A549 (cell line): ENCODE measurements around the gene SUB1. TPM values are rescaled to one million over a fixed set of nuclear protein-coding genes. Genes with fewer than 3 reads are reported as not detected.

Experiments used
- ATAC-seq, 2 experiments: fragments of 200-7000 bp in 1 of 2; fragments of >200 bp in 1 of 2; cut with Nextera tagmentation in 1 of 2; cut with Tn5 transposase in 1 of 2; 3 replicates each; pipeline versions ENCODE4 v1.8.0 to v1.9.1; 2018 to 2020; ENCODE audit warnings: mild to moderate bottlenecking in 1 of 2, moderate library complexity in 1 of 2
- CTCF ChIA-PET: fragments of 300-600 bp; sonication (Branson Sonifier 250); formaldehyde crosslinking; extraction: SDS; loops from one replicate; lab custom pipeline; 2021; ENCODE audit warnings: antibody characterized with exemption, inconsistent platforms; lab: Yijun Ruan, JAX
- POLR2A ChIA-PET: fragments of 350-600 bp; formaldehyde crosslinking; extraction: SDS; loops from one replicate; lab custom pipeline; 2021; ENCODE audit warnings: antibody characterized with exemption, inconsistent platforms; lab: Yijun Ruan, JAX
- DNase-seq, 2 experiments: peaks; one replicate each; pipeline versions ENCODE4 v3.0.0 to v3.0.0-alpha.2; 2011 to 2016; ENCODE audit warnings: low read depth in 1 of 2, low spot score in 1 of 2
- FAIRE-seq: peaks from 2 replicates; lab custom pipeline; 2011; peaks lifted over from hg19 to GRCh38; lab: Jason Lieb, UNC
- H3K27ac ChIP-seq, 2 experiments: fragments of >200 bp; sonication (Bioruptor Twin); formaldehyde crosslinking; 3 replicates each; pipeline ENCODE4 v1.5.1; 2016 to 2017
- H3K4me1 ChIP-seq: fragments of >200 bp; sonication (Bioruptor Twin); formaldehyde crosslinking; 3 replicates; pipeline ENCODE4 v1.6.1; 2016
- H3K4me2 ChIP-seq: fragments of >200 bp; sonication (Bioruptor Twin); formaldehyde crosslinking; 3 replicates; pipeline ENCODE4 v1.6.1; 2016
- H3K4me3 ChIP-seq: fragments of >200 bp; sonication (Bioruptor Twin); formaldehyde crosslinking; 3 replicates; pipeline ENCODE4 v1.5.1; 2016
- H3K9me3 ChIP-seq: fragments of >200 bp; sonication (Bioruptor Twin); formaldehyde crosslinking; 3 replicates; pipeline ENCODE4 v1.6.1; 2016
- ATOH8 ChIP-seq: fragments of 250-450 bp; sonication (Bioruptor Pico); IDR thresholded peaks from 2 replicates; pipeline ENCODE4 v1.5.0; 2020; ENCODE audit warnings: low read depth, mild to moderate bottlenecking, moderate library complexity
- CHD4 ChIP-seq: fragments of 200-600 bp; sonication (generic); IDR thresholded peaks from 2 replicates; pipeline ENCODE4 v1.6.1; 2016; ENCODE audit warnings: antibody characterized with exemption, mild to moderate bottlenecking, borderline replicate concordance
- E2F6 ChIP-seq: IDR thresholded peaks from 2 replicates; pipeline ENCODE4 v1.6.1; 2012; ENCODE audit warnings: low read depth, borderline replicate concordance
- ELK1 ChIP-seq: fragments of 150-350 bp; IDR thresholded peaks from 2 replicates; pipeline ENCODE4 v1.6.1; 2014; ENCODE audit warnings: low read depth, mild to moderate bottlenecking, low read length
- FOXS1 ChIP-seq: fragments of 250-450 bp; sonication (Bioruptor Pico); IDR thresholded peaks from 2 replicates; pipeline ENCODE4 v1.5.0; 2020; ENCODE audit warnings: mild to moderate bottlenecking, moderate library complexity
- GATA3 ChIP-seq: IDR thresholded peaks from 2 replicates; pipeline ENCODE4 v1.6.1; 2012; ENCODE audit warnings: borderline replicate concordance
- HOXB13 ChIP-seq: fragments of 250-450 bp; sonication (Bioruptor Pico); IDR thresholded peaks from 2 replicates; pipeline ENCODE4 v1.5.0; 2020; ENCODE audit warnings: low read depth, mild to moderate bottlenecking, moderate library complexity
- JUN ChIP-seq, 2 experiments: fragments of >200 bp; sonication (Bioruptor Twin); formaldehyde crosslinking; IDR thresholded peaks; 2 replicates in 1 of 2; 3 replicates in 1 of 2; pipeline ENCODE4 v1.6.1; 2016 to 2017
- JUNB ChIP-seq: fragments of >200 bp; sonication (Bioruptor Twin); formaldehyde crosslinking; IDR thresholded peaks from 2 replicates; pipeline ENCODE4 v1.6.1; 2016
- KDM1A ChIP-seq: fragments of 200-600 bp; sonication (generic); IDR thresholded peaks from 2 replicates; pipeline ENCODE4 v1.6.1; 2016; ENCODE audit warnings: low read depth, mild to moderate bottlenecking
- KDM5A ChIP-seq: fragments of 200-600 bp; sonication (generic); IDR thresholded peaks from 2 replicates; pipeline ENCODE4 v1.6.1; 2016; ENCODE audit warnings: antibody characterized with exemption, mild to moderate bottlenecking
- MYC ChIP-seq: IDR thresholded peaks from 2 replicates; pipeline ENCODE4 v1.6.1; 2012; ENCODE audit warnings: mild to moderate bottlenecking, inconsistent platforms, low read length, improper control_type of control experiment, borderline replicate concordance
- NR3C1 ChIP-seq: fragments of >200 bp; sonication (Bioruptor Twin); formaldehyde crosslinking; IDR thresholded peaks from 3 replicates; pipeline ENCODE4 v1.6.1; 2017
- PHF8 ChIP-seq: fragments of 200-600 bp; sonication (generic); IDR thresholded peaks from 2 replicates; pipeline ENCODE4 v1.6.1; 2016; ENCODE audit warnings: low read depth, mild to moderate bottlenecking, antibody characterized with exemption, moderate library complexity, borderline replicate concordance
- RAD21 ChIP-seq, 2 experiments: fragments of >200 bp in 1 of 2; sonication (Bioruptor Twin) in 1 of 2; formaldehyde crosslinking in 1 of 2; IDR thresholded peaks in 1 of 2; conservative IDR thresholded peaks in 1 of 2; 2 replicates in 1 of 2; 3 replicates in 1 of 2; pipeline ENCODE4 v1.6.1; 2012 to 2018; ENCODE audit warnings: inconsistent platforms in 1 of 2
- REST ChIP-seq: fragments of 200-600 bp; sonication (generic); IDR thresholded peaks from 2 replicates; pipeline ENCODE4 v1.6.1; 2016; ENCODE audit warnings: antibody characterized with exemption, mild to moderate bottlenecking, moderate library complexity
- RFX5 ChIP-seq: fragments of 450-650 bp; IDR thresholded peaks from 2 replicates; pipeline ENCODE4 v1.7.1; 2014; ENCODE audit warnings: antibody characterized with exemption, mild to moderate bottlenecking, moderate library complexity
- ZC3H11A ChIP-seq: fragments of 450-650 bp; IDR thresholded peaks from 2 replicates; pipeline ENCODE4 v1.6.1; 2014; ENCODE audit warnings: antibody characterized with exemption, mild to moderate bottlenecking
- WGBS: methylation state at CpG from one replicate; pipeline ENCODE4 v1.1.6; 2017; ENCODE audit errors: missing lambda C conversion rate; 5-methylcytosine and 5-hydroxymethylcytosine counted together
- polyA plus RNA-seq, 4 experiments: library from polyadenylated mRNA; depleted of rRNA in 3 of 4; stranded (reverse); fragments of >200 nt; fragmentation: RNase III in 1 of 4; extraction: RNeasy Plus Mini Kit Qiagen cat#74134 plus additional on column Dnase treatment in 1 of 4; gene quantifications; 2 replicates in 3 of 4; 3 replicates in 1 of 4; pipeline ENCODE4 v1.2.3, GENCODE V29; 2011 to 2017

The SUB1 gene
- polyA plus RNA-seq, 2 of the 4 experiments (the other 2 are of a cell fraction): 190 to 450 TPM

GRCh38 chr5:32646061-32646969 is 61.0 kb downstream of the SUB1 start:
- H3K4me3 ChIP-seq: no peak overlapping the region
- no peak for DNase-seq
- FAIRE-seq: no peak
- no peak overlapping the region for H3K4me2 ChIP-seq
- no peaks in the 10 kb centered on the region for H3K9me3 ChIP-seq
- ATAC-seq: no peak
- POLR2A ChIA-PET: no interaction called here
- H3K27ac ChIP-seq: no peak overlapping the region
- 72% methylated on average over 6 of the region's 6 CpGs for WGBS
- TF ChIP-seq KDM5A (no peak), JUN (IDR thresholded peaks at IDR 0.05) (no peak), HOXB13 (no peak), NR3C1 (no peak), ZC3H11A (no peak), E2F6 (no peak), MYC (no peak), GATA3 (no peak), RAD21 (conservative IDR thresholded peaks at IDR 0.05 in 1 of 2, IDR thresholded peaks at IDR 0.05 in 1 of 2) (no peak), PHF8 (no peak), ATOH8 (CRISPR knock-in tag) (no peak), REST (no peak), CHD4 (no peak), ELK1 (no peak), KDM1A (no peak)
- CTCF ChIA-PET: interaction anchor here (1.1 kb wide), 1 partner anchor 157 kb away, joined by 3 read pairs; no protein-coding TSS in a partner anchor
- peaks cover 20% of the 10 kb centered on the region for H3K4me1 ChIP-seq

GRCh38 chr5:32651088-32651487 is 65.7 kb downstream of the SUB1 start:
- CTCF ChIA-PET: interaction anchor here (0.9 to 1.4 kb wide), 2 partner anchors 9 to 11 kb away, joined by 3 read pairs; no protein-coding TSS in a partner anchor
- TF ChIP-seq HOXB13: no peak
- TF ChIP-seq RFX5: no peak
- TF ChIP-seq NR3C1: no peak
- no peak for TF ChIP-seq ELK1
- no peak for TF ChIP-seq JUNB
- TF ChIP-seq FOXS1 (CRISPR knock-in tag): no peak
- ATAC-seq (no peak), DNase-seq (no peak), FAIRE-seq (no peak)
- WGBS: 69% methylated on average over 4 of the region's 4 CpGs
- no peak overlapping the region for H3K27ac ChIP-seq
- H3K4me3 ChIP-seq: no peak overlapping the region
- POLR2A ChIA-PET: no interaction called here
- H3K4me2 ChIP-seq: no peak overlapping the region
- H3K9me3 ChIP-seq: 0 out of 3 replicates have a peak, but pooled peaks cover 4% of the 10 kb centered on the region
- H3K4me1 ChIP-seq: no peaks in the 10 kb centered on the region
